HG02884 (cell line): ENCODE data around the gene CDH5.

Experiments
- ATAC-seq: cut with Tn5 transposase; IDR thresholded peaks from one replicate; pipeline ENCODE4 v1.9.1; 2021; ENCODE audit warnings: mild to moderate bottlenecking, moderate library complexity; ENCODE audit not compliant: unreplicated experiment

The CDH5 gene

GRCh38 chr16:66388350-66389139 is 22.1 kb downstream of the CDH5 start:
- no peak for ATAC-seq

GRCh38 chr16:66389256-66390176 is 23.0 kb downstream of the CDH5 start:
- ATAC-seq = no peak

GRCh38 chr16:66390346-66391108 is 24.0 kb downstream of the CDH5 start:
- no peak for ATAC-seq

- ATAC-seq = no peak
Observed at GRCh38 chr16:66391726-66392670, 25.5 kb downstream of the CDH5 start.

GRCh38 chr16:66395806-66396555 is 29.5 kb downstream of the CDH5 start:
- no peak for ATAC-seq

GRCh38 chr16:66397736-66398433 is 31.4 kb downstream of the CDH5 start:
- no peak for ATAC-seq

GRCh38 chr16:66399031-66399430 is 32.5 kb downstream of the CDH5 start:
- no peak for ATAC-seq

GRCh38 chr16:66399930-66400329 is 33.4 kb downstream of the CDH5 start:
- no peak for ATAC-seq

- no peak for ATAC-seq
Observed at GRCh38 chr16:66400503-66401380, 34.3 kb downstream of the CDH5 start.

- no peak for ATAC-seq
Observed at GRCh38 chr16:66401610-66402009, 35.1 kb downstream of the CDH5 start.

- ATAC-seq = no peak
Observed at GRCh38 chr16:66402166-66402565, 35.7 kb downstream of the CDH5 start.

GRCh38 chr16:66402591-66403230 is 36.2 kb downstream of the CDH5 start:
- ATAC-seq = no peak

- ATAC-seq = no peak
Observed at GRCh38 chr16:66403531-66404145, 37.1 kb downstream of the CDH5 start.

GRCh38 chr16:66405057-66405783 is 38.7 kb downstream of the CDH5 start:
- ATAC-seq = no peak

- ATAC-seq = peak; percentile 78
Observed at GRCh38 chr16:66406534-66407221, 40.2 kb downstream of the CDH5 start.
